ENCODE data around the gene LTN1.
"Not testable (repeated sequence)": the region's sequence is repeated elsewhere in the genome, so short reads cannot be mapped to it uniquely, and the experiment has no call there.

Gene LTN1

DNA sequence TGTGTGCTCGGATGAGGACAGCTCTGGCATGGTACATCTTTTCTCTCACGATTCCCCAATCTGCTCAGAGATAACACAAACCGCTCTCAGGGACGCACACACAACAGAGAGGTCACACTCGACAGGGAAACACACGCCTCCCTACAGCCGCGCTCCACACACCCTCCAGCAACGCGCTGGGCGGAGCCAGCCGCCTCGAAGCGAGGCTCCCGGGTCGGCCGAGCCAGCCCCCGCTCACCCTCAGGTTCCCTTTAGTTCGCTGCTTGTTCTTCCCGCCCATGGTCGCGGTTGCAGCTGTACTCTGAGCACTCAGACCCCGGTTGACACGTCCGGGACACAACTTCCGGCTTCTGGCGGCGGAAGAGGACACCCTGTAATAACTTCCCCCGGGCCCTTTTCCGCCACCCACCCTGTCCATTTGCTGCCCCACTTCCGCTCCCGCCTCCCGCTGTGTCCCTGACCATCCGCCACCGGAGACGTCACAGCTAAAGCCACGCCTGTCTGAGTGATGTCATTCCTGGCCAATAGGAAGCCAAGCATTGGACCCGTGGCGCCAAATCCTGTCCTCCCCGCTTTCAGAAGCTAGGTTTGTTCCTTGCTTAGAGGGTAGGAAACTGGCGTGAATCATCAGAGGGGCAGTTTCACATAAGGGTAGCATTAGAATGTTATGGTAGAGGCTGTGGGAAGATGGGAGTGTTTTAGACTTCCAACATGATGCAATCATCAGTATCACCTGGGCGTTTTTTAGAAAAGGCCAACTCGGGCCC lies at the start of gene LTN1:
Gene LTN1, minus strand, starts transcription at position 352 of the 767 bp plus-strand sequence. Its CDS starts 72 bp downstream, at position 280.
- DNase-seq (ENCODE audit: low read depth) = peak; percentile 99

DNA sequence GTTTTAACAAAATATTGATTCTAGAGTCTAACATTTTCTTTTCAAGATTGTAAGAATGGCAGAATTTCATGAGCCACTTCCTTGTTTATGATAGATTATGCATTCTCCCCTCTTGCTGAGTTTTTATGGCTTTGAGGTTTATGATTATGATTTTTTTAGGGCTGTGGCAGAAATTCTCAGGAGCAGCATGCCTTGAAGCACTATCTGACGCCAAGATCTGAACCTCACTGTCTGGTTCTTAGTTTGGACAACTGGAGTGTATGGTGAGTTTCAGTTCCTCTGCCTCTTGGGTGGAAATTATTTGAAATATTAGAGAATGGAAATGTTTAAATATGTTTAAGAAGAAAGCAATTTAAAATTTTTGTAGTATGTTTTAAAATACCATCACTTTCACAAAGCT lies 42.0 kb upstream of the LTN1 start:
- no peak for DNase-seq (ENCODE audit: low read depth)

DNA sequence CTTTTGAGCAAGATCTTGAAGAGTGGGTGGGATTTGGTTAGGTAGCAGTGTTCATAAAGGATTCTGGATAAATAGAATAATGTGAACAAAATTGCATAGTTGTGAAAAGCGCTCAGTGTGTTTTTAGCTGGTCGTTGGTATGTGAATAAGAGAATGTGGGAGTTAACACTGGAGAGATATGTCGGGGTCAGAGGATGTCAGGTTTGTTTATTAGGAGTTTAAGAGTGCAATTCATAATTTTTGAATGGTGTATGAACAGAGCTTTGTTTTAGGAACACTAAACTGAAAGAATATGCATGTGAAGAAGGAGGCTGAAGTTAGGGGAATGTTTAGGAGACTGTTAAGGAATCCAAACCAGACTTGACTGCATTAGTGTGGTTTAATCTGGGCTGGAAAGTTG lies 41.2 kb upstream of the LTN1 start:
- DNase-seq (ENCODE audit: low read depth) = no peak

GRCh38 chr21:29033301-29033700 lies 40.6 kb upstream of the LTN1 start:
- no peak for DNase-seq (ENCODE audit: low read depth)

DNA sequence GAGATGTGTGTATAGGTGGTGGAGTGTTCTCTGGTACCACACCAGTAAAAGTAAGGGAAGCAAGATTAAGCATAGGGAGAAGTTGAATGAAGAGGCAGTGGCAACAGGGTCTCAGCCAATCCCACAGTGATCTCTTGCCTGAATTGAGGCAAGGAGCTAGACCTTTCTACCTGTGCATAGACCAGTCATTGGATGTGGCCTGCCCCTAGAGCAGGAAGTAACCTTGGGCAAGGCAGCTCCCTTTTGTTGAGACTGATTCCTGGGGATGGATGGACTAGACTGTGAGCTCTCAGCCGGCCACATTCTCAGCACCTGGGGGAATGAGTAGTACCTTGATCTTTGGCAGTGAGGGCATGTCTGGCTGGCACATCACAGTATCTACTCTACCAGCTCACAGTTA lies 38.2 kb upstream of the LTN1 start:
- DNase-seq (ENCODE audit: low read depth) = no peak

- no peak for DNase-seq (ENCODE audit: low read depth)
These were observed 36.8 kb upstream of the LTN1 start for GRCh38 chr21:29029524-29029923.

GRCh38 chr21:29025328-29025713 lies 32.6 kb upstream of the LTN1 start:
- no peak for DNase-seq (ENCODE audit: low read depth)

DNA sequence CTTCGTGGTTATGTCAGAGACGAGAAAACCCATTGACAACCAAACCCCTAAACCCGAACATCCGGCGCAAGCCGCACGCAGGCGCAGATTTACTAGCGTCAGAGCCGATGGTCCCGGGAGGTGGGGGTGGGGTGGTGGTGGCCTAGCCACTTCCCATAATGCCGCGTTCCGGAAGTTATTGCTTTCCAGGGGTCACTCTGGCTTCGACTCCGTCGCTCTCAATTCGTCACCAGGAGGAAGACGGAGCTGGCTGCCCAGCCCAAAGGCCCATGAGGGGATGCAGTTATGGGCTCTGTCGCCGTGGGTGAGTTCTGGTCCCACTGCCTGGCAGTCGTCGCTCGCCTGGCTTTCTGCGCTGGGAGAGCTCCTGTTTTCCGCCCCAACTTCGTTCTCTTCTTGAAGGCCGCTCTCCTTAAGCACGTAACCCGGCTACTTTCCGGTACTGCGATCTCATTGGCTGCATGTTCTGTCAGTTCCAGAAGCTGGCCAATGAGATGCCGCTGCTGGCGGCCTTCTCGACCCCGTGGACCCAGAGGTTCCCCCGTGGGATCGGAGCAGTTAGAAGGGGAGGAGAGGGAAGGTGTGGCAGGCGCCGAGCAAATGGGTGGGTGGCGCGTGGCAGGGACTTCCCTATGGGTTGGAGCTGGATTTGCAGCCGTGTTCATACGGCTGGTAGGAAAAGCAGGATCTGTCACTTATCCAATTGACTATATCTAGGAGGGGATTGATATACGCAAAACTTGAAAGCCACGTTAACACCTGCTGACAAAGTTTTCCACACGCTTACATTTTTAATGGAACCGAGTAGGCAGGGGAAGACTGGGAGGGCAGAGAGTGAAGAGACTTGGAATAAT lies 32.0 kb upstream of the LTN1 start, which contains the start of gene USP16:
Gene USP16, plus strand, starts transcription at position 195 of the 854 bp plus-strand sequence. CDS start 3,246 bp downstream, outside the sequence.
- peak; percentile 100 for DNase-seq (ENCODE audit: low read depth)

DNA sequence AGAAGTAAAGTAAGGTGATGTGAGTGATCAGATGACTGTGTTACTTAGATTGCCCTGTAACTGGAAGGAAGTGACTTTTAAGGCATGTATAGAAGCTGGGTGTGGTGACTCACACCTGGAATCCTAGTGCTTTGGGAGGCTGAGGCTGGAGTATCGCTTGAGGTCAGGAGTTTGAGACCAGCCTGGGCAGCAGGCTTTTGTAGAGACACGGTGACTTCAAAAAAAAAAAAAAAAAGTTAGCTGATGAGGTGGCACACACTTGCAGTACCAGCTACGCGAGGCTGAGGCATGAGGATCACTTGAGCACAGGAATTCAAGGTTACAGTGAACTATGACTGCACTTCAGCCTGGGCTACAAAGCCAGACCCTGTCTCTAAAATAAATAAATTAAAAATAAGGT lies 29.5 kb upstream of the LTN1 start:
- no peak for DNase-seq (ENCODE audit: low read depth)

DNA sequence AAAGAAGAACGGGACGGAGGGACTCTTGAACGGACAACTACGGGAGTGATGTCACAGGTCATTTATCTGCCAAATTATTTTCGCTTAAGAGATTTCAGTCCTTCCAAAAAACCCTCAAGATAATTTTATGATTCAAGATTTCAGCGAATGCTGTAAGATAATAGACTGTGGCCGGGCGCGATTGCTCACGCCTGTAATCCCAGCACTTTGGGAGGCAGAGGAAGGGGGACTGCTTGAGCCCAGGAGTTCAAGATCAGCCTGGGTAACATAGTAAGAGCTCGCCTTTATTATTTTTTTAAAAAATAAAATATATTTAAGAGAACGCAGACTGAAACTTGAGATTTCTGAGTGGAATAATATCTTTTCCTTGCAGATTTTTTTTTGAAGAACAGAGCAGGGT lies 25.9 kb upstream of the LTN1 start:
- DNase-seq (ENCODE audit: low read depth) = no peak

DNA sequence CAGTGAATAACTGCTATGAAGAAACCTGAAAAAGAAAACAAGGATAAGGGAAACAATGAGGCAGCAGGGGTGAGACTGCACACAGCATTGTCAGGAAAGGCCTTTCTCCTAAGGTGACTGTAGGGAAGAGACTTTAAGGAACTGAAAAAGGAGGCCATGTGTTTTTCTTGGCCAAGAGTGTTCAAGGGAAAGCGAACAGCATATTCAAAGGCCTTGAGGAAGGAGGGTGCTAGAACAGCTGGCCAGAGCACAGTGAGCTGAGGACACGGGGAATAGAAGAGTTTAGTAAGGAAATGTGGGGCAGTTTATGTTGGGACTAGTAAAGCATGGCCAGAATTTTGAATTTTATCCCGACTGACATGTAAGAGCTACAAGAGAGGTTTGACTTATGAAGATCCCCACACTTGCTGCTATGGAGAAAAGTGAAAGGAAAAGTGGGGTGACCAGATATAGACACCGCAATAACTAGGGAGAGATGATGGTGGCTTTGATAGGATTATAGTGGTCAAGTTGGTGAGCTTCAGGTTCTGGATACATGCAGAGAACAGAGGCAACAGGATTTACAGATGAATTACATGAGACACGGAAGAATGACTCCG lies 25.1 kb upstream of the LTN1 start:
- DNase-seq (ENCODE audit: low read depth) = no peak

DNA sequence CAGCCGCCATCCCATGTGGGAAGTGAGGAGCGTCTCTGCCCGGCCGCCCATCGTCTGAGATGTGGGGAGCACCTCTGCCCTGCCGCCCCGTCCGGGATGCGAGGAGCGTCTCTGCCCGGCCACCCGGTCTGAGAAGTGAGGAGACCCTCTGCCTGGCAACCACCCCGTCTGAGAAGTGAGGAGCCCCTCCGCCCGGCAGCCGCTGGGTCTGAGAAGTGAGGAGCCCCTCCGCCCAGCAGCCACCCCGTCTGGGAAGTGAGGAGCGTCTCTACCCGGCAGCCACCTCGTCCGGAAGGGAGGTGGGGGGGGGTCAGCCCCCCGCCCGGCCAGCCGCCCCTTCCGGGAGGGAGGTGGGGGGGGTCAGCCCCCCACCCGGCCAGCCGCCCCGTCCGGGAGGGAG lies 18.6 kb upstream of the LTN1 start:
- DNase-seq (ENCODE audit: low read depth) = not testable (repeated sequence)

GRCh38 chr21:29008367-29008766 lies 15.7 kb upstream of the LTN1 start:
- DNase-seq (ENCODE audit: low read depth) = no peak

DNA sequence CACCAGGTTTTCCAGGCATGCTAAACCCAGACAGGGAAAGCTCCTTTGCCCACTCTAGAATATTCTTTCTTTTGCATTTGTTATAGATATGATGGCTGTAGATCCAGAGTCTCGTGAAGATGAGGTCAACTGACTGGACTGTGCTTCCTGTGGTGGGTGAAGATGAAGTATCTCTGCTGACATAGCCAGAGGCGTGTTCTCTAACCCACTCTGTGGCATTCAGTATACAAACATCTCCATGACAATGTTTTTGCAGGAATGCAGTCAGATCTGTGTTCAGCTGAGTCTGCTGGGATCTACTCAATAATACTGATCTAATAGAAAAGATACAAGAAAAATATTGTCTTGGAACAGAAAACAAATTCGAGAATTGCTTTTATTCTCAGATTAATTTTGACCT lies 15.1 kb upstream of the LTN1 start:
- no peak for DNase-seq (ENCODE audit: low read depth)

DNA sequence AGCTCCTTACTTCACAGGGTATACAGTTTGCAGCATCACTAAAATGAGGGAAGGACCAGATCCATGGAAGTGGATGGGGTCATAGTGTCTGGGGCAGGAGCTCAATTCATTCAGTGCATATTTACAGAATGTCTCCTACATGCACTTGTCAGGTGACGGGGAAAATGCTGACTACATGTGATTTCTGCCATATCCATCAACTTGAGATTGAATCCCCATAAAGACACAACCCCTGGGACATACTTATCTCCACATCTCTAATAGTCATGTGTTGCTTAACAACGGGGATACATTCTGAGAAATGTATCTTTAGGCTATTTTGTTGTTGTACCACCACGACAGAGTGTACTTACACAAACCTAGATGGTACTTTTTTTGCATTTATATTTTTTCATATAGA lies 14.5 kb upstream of the LTN1 start:
- DNase-seq (ENCODE audit: low read depth) = no peak

DNA sequence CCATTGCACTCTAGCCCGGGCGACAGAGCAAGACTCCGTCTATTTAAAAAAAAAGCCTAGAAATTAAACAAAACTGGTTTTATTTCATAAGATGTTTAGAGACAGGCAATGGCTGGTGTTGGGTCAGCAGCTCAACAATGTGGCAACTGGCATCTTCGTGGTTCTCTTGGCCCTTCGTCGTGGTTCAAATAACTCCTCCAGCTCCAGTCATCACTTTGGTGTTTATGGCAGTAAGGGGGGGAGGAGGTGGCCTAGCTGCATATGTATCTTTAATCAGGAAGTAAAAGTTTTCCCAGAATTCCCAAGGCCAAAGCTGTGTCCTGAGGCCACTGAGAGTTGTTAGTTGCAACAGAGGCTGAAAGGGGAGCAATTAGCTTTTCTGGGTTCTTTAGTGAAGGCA lies 13.0 kb upstream of the LTN1 start:
- no peak for DNase-seq (ENCODE audit: low read depth)

DNA sequence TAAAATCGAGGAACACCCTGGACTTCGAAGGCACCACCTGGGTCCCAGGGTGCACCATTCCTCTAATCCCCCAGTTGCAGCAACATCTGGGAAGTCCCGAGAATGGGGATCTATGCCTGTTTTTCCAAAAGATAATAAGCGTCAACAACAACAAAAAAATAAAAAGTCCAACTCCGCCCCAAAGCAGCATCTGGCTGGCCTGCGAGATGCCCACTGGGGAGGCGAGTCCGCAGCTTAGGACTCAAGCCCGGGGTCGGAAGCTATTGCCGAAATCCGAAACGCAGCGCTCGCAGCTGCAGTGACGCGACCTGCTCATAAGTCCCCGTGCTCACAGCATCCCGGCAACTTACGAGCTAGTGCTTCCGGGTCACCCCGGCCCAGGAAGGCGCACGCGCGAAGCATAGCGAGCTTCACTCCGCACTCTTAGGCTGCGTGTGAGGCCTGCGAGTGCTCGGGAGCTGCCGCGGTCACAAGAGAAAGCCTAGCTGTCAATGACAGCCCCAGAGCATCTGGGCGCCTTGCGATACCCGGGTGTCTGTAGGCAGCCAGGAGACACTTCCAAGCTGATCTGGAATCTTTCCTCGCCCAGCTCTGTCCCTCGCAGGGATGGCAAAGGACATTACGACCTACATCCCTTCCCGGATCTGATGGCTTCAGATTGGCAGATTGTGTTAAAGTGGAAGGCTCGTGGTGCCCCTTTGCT lies 9.9 kb upstream of the LTN1 start:
- peak; percentile 92 for DNase-seq (ENCODE audit: low read depth)

DNA sequence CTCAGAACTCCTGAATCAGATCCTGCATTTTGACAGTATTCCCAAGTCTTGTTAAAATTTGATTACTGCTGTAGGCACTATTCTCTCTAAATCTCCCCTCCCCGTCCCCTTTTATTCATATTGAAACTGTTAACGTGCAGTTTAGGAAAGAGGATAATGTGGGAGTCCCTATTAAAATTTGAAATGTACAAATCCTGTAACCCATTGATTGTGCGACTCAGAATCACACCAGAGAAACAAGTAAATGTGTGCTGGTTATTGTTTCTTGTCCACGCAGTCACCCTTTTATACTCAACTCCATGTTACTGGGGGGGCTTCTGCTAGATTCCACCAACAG lies 584 bp upstream of the LTN1 start:
- no peak for DNase-seq (ENCODE audit: low read depth)

GRCh38 chr21:28991861-28992525 lies 684 bp downstream of the LTN1 start:
- DNase-seq (ENCODE audit: low read depth) = no peak

- not testable (repeated sequence) for DNase-seq (ENCODE audit: low read depth)
These were observed 4.5 kb downstream of the LTN1 start for GRCh38 chr21:28988146-28988545.

GRCh38 chr21:28986677-28987076 lies 6.0 kb downstream of the LTN1 start:
- DNase-seq (ENCODE audit: low read depth) = no peak

DNA sequence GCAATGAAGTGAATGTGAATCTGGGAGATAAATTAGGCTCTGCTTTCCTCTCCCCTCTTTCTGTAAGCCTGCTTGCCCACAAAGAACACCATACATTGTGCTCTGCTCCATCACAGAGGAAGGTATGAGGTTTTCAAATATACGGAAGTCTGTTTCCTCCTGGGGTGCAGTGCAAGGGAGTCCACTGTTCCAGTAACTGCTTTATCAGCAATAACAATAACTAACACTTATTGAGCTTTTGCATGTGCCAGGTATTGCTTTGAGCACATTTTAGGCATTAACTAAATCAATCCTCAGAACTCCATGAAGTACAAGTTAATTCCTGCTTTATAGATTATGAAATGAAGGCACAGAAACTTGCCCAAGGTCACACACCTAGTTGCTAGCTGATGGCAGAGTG lies 10.0 kb downstream of the LTN1 start:
- no peak for DNase-seq (ENCODE audit: low read depth)

Measured in HS-27A (cell line).